HG02571 (cell line): ENCODE measurements around the gene PHF12.
A peak's percentile ranks its signal among the peaks of the same experiment; 100 is the strongest.

Source experiments
- ATAC-seq: cut with Tn5 transposase; IDR thresholded peaks from one replicate; pipeline ENCODE4 v1.9.1; 2021; ENCODE audit warnings: mild to moderate bottlenecking, moderate library complexity; ENCODE audit not compliant: unreplicated experiment

Gene PHF12

GRCh38 chr17:28955408-28955807 is 4.1 kb upstream of the PHF12 start:
- no peak for ATAC-seq

GRCh38 chr17:28954886-28955285 is 3.6 kb upstream of the PHF12 start:
- no peak for ATAC-seq

- no peak for ATAC-seq
These were observed 2.3 kb upstream of the PHF12 start for GRCh38 chr17:28953444-28954118.

DNA sequence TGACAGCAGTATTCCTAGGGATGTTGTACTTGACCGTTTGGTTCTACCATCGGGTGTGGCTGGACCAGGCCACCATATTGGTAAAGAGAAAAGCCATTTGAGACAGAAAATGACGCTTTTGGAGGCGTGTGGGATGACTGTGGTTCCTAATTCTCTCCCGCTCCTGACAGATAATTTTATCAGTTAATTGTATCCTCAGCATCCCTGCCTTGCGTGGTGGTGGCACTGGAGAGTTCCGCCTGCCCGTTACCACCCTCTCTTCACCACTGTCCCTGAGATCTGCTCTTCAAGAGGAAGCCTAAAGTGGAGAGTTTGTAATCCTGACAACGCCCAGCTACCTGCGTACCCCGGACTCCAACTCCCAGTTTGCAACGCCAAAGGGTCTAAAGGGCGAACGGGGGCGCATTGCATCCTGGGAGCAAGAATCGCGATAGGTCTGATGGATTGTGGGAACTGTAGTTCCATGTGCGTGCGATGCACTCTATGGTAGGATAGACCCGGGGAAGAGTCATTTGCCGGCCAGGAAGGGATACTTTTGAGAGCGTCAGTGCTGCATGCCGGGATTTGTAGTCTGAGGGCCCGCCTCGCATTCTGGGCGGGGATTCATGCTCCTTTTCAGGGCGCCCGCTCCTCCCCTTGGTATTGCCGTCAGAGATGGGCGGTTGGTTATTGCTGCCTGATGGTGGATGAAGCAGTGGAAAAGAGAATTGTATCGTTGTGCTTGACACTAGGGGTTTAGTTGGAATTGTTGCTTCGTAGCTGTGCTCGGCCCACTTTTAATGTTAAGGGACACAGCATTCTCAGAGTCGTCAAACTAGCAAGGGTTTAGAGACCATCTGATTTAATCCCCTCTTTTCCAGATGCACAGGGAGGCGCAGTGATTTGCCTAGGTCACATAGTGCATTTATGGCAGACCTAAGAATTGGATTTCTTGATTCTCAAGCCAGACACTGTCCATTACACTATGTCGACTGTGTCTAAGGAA is 965 bp upstream of the PHF12 start:
- peak; percentile 52 for ATAC-seq

DNA sequence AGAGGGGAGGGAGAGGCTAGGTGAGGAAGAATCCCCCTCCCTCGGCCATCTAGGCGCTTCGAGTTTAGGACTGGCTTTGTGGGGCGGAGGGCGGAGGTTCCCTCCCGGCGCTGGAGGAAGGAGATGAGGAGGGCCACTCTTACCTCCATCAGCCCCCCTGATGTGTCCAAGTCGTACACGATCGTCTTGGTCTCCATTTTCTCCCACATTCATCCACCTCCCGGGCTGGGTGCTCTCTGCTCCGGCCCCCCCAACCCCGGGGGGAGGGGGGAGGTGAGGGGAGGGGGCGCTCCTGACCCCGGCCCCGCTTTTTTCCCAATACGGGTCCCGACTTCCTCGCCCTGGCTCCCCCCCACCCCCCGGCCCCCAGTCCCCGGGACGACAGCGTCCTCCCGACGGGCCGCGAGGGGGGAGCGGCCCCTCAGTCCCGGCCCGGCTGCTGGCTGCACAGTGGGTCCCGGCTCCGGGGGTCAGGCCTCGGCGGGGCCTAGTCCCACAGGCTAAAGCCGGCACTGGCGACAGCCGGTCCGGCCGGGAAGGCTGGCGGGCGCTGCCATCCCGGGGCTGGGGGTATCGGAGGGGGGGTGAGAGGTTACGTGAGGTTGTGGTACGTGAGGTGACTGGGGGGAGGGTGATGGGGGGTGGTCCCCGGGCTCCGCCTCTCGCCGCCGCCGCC is 428 bp downstream of the PHF12 start:
- ATAC-seq, result no peak

DNA sequence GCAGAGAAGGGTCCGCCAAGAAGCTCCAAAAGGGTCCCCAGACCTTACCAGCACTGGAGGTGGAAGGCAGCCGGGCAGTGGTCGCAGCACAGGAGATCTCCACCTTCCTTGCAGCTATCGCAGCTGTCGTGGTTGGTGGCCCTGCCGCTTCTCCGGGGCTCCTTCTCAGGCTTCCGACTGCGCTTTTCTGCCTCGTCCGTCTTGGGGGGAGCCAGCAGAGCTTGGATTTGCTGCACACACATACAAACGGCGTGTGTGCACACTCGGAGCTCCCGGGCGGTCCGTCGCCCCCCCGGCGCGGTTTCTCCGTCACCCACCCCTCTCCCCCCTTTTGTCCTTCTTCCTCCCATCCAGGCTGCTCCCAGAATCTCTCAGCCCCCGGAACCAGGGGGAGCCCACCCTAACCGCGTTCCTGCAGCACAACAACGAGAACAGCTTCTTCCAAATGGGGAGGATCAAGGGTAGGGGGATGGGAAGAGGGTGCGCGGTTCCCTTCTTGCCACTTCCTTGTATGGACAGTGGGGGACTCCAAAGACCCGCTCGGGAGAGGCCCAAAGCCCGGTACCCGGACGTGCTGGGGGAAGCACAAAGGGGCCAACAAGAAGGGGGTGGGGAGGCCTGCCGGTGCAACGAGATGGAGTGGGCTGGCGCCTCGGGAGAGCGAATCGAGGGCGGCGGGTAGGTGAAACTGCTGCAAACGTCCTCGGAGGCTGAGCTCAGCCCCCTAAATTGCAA is 1.1 kb downstream of the PHF12 start:
- no peak for ATAC-seq

- no peak for ATAC-seq
These were observed 1.9 kb downstream of the PHF12 start for GRCh38 chr17:28949185-28950016.

- no peak for ATAC-seq
These were observed 2.5 kb downstream of the PHF12 start for GRCh38 chr17:28948873-28949184.

DNA sequence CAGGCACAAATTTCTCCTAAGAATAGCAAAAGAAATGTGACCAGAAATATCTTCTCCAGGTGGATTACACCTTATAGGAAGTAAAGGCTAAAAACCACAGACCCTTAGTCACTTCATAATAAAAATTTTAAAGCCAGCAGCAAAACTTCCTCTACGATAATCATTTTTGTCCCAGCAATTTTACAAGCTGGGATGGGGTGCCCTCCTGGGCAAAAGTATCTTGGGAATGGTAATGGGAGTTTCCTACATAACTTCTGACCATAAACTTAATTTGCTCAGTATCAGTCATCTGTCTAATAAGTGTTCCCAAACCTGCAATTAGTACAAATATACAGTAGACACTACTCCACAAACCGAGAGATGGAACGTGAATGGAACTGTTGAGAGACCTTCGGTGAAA is 3.0 kb downstream of the PHF12 start:
- no peak for ATAC-seq

DNA sequence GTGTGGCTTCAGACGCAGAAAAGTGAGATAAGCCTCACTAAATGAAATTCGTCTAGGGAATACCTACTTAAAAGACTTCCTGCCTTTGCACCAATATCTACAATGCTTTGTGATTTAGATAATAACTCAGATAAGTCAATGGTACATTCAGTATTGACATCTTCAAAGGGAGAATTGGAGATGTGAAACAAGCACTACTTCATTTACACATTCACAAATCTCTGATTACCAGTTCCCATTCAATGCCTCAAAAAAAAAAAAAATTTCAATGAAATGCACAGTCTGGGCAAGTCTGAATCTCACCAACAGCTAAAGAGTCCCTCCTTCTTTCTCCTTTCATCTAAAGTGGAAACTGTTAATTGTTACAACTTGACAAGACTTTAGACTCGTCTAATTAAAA is 3.7 kb downstream of the PHF12 start:
- ATAC-seq, result no peak

- ATAC-seq, result no peak
These were observed 5.1 kb downstream of the PHF12 start for GRCh38 chr17:28946239-28946638.

- ATAC-seq, result no peak
These were observed 6.2 kb downstream of the PHF12 start for GRCh38 chr17:28944862-28945741.

GRCh38 chr17:28944343-28944742 is 7.0 kb downstream of the PHF12 start:
- ATAC-seq, result no peak

GRCh38 chr17:28942925-28943324 is 8.4 kb downstream of the PHF12 start:
- ATAC-seq, result no peak

- no peak for ATAC-seq
These were observed 10.1 kb downstream of the PHF12 start for GRCh38 chr17:28941251-28941650.

DNA sequence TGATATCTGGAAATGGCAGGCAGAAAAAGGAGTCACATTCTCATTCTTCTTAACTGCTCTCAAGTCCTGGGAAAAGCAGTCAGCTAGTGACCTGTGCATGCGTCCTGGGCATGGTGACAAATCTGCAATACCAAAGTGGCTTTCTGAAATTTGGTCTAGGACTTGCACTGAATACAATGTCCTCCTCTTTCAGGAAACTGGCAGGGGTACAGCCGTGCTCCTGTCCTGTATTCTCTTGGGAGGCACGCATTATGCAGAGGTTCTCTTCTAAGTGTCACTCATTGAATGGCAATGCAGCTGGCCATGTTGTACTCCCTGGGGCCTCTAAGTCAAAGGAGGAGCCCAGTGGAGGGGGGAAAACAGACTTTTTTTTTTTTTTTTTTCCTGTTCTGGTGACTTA is 10.6 kb downstream of the PHF12 start:
- ATAC-seq, result no peak

- ATAC-seq, result no peak
These were observed 11.2 kb downstream of the PHF12 start for GRCh38 chr17:28940142-28940541.

GRCh38 chr17:28938552-28938951 is 12.8 kb downstream of the PHF12 start:
- ATAC-seq, result no peak

GRCh38 chr17:28937044-28937729 is 14.1 kb downstream of the PHF12 start:
- no peak for ATAC-seq
